Measurements from ENCODE around the gene TMEM219.
A peak's percentile ranks its signal among the peaks of the same experiment; 100 is the strongest.
"Not testable (repeated sequence)": the region's sequence is repeated elsewhere in the genome, so short reads cannot be mapped to it uniquely, and the experiment has no call there.

Gene TMEM219

DNA sequence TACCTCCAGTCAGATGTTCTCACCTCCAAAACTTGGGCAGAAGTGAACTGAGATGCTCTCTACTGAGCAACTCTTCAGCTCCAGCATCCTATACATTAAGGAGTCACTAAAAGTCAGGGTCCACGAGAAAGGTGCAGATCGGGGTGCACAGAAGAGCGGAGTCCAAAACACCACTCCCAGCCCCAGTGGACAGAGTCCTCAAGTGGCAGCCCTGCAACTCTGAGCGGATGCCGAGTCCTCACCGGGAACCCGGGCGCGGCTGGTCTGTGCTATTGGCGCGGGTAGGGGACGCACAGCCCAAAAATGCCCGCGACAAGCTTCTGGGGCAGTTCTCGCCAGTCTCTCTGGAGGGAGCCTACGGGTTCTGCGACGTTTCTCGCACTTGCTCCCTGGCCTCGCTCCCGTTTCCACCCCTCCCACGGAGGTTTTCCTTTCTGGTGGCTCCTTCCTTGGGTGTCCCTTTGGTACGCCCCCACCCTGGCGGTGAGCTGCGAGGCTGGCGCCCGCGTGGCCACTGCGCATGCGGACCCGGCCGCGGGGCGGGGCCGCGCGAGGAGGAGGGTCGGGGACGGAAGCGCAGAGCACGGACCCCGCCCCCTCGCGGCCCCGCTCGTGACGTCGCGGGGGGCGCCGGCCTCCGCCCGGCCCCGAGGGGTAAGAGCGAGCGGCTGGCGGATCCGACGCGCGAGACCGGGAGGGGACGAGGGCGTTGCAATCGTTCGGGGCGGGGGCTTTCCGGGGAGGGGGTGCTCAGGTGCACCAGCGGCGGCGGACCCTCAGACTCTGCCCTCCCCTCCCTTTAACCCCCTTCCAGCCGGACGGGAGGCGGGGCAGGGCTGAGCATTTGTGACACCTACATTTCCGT lies at the start of gene TMEM219:
TSS of gene TMEM219 (plus strand) at position 601 of the 865 bp plus-strand sequence. CDS start 1,065 bp downstream, outside the sequence.
- DNase-seq (ENCODE audit: low read depth): peak; percentile 73

- DNase-seq (ENCODE audit: low read depth): no peak
These were observed 49.8 kb upstream of the TMEM219 start for GRCh38 chr16:29912087-29912486.

- no peak for DNase-seq (ENCODE audit: low read depth)
These were observed 48.4 kb upstream of the TMEM219 start for GRCh38 chr16:29913514-29913913.

- no peak for DNase-seq (ENCODE audit: low read depth)
These were observed 46.2 kb upstream of the TMEM219 start for GRCh38 chr16:29915590-29916247.

- DNase-seq (ENCODE audit: low read depth): no peak
These were observed 44.9 kb upstream of the TMEM219 start for GRCh38 chr16:29916979-29917378.

- no peak for DNase-seq (ENCODE audit: low read depth)
These were observed 41.4 kb upstream of the TMEM219 start for GRCh38 chr16:29920288-29921033.

DNA sequence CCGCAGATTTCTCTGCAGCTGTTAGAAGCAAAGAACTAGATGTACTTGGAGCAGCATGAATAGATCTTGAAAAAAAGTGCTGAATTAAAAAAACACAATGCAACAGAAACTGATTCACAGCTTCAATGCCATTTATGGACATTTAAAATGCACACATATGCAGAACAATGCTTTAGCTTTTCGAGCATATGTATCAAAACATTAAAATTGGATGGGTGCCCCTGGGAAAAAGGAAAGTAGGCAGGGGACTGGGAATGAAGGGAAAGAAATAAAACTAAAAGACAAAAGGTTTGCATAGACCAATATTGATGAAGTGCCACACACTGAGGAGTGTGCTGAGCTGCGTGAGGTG lies 40.9 kb upstream of the TMEM219 start:
- no peak for DNase-seq (ENCODE audit: low read depth)

GRCh38 chr16:29922326-29922725 lies 39.6 kb upstream of the TMEM219 start:
- DNase-seq (ENCODE audit: low read depth): no peak

DNA sequence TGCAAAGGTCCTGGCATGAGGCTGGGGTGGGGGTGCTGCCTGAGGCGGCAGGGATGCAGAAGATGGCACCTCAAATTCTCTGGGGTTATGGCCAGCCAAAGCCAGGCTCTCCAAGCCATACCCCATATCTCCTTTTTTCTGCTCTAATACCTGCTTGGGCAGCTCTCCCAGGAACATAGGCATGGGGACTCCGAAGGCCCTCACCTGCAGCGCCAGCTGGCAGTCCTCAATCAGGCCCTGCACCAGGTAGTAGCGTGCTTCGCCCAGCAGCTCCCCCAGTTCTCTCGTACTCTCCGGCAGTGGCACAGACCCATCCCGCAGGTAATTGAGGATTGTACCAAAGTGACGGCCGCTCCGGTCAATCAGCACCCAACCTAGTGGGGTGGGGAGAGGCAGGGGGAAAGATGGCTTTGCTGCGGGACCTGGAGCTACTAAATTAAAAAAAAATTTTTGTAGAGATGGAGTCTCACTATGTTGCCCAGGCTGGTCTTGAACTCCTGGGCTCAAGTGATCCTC lies 38.8 kb upstream of the TMEM219 start:
- DNase-seq (ENCODE audit: low read depth): no peak

DNA sequence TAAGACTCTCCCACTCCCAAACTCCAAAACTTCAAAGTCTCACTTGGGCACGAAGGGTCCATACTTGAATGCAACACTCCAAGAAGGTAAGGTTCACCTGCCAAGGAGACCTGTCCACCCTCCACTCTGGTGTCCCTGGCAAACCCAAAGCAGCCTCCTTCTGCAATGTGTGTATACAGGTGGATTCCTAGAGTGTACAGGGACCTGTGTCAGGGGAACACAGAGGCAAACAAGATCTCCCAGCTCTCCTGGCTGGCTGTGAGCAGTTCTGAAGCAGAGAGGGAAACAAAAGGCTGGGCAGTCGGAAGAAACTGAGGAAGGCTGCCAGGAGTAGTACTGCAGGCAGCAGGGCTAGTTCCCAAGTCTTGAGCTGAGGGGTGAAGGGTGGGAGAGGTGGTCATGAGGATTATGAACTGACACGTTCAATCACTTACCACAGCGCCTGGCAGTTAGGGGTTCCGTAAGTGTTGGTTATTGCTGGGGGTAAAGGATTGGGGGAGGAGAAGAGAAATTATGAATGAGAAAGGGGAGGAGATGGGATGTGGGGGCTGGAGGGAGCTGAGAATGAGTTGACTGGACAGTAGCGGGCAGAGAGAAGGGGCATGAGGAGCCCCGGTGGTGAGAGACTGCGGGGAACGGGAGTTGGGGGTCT lies 36.6 kb upstream of the TMEM219 start:
- no peak for DNase-seq (ENCODE audit: low read depth)

DNA sequence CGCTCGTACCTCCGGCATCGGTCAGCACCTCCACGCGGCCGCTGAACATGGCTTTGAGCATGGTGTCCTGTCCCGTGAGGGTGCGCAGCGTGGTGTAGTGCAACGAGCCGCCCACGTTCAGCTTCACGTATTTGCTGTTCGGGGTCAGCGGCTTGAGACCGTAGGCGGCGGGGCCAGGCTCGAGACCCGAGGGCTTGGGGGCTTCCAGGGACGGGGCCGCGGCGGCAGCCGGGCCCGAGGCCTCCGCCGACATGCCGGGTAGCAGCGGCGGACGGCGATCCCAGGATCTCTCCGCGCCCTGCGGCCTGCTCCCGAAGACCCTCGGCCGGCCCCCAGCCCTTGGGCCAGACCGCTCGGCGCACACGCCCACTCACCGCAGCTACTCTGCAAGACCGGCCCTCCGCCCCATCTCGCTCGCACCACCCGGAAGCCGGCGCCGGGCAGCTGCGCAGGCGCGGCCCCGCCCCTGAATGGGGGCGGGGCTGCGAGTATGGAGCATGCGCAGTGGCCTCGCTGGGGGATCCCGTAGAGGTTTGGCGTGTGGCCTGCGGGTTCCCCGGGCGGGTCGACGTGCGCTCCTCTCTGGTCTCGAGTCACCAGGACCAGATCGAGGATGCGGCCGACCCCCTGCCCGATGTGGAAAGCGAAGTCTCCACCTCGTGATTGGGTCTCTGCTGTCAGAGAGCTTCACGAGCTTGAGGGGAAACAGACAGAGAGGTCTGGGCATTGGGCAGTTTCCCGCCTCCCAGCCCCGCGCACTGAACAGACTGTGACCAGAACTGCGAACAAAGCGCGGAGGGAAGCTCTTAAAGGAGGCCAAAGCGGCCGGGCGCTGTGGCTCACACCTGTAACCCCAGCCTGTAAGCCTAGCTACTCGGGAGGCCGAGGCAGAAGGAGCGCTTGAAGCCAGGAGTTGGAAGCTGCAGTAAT lies 35.8 kb upstream of the TMEM219 start, which contains the start of gene KCTD13:
TSS of gene KCTD13 (minus strand) at position 446 of the 930 bp plus-strand sequence. CDS start at position 253, 193 bp downstream.
- DNase-seq (ENCODE audit: low read depth): peak; percentile 63

DNA sequence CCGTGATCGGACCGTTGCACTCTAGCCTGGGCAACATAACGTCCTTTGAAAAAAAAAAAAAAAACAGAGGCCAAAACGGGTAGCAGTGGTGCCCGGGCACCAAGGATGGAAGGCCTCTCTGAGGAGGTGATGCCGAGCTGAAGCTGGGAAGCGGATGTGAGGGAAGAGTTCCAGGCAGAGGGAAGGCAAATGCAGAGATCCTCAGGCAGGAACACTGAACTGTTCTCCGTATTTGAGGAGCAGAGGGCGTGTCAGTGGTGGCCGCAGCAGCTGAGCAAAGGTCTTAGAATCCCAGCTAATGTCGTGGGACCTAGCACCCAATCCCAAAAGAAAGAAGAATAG lies 35.2 kb upstream of the TMEM219 start:
- no peak for DNase-seq (ENCODE audit: low read depth)

DNA sequence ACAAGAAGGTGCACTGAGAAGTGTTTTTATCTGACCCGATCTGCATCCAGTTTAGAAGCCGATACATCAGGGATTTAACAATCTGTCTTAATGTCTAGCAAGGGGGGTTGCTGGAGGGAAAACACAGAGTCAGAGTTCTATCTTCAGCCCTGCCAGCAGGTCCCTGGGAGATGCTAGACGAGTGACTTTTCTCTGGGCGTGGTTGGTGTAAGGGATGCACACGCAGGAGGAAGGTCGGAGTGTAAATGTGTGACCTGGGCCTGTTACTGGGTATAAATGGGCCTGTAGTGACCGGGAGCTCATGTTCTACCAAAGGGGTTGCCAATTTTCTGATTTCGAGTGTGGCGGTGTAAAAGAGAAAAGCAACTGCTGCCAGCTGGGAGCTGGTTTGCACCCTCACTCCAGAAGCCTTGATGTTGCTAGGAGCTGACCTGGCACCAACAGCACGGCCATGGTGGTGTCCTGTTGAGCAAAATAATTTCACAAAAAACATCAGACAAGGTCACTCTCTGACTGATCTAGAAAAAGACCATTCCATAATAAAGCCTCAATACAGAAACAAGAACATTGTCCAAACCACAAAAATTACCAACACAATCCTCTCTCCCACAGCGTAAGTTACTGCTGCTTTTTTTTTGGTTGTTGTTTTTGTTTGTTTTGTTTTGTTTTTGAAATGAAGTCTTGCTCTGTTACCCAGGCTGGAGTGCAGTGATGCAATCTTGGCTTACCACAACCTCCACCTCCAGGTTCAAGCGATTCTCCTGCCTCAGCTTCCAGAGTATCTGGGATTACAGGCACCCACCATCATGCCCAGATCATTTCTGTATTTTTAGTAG lies 34.6 kb upstream of the TMEM219 start:
- DNase-seq (ENCODE audit: low read depth): no peak

DNA sequence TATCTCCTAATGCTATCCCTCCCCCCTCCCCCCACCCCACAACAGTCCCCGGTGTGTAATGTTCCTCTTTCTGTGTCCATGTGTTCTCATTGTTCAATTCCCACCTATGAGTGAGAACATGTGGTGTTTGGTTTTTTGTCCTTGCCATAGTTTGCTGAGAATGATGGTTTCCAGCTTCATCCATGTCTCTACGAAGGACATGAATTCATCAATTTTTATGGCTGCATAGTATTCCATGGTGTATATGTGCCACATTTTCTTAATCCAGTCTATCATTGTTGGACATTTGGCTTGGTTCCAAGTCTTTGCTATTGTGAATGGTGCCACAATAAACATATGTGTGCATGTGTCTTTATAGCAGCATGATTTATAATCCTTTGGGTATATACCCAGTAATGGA lies 30.1 kb upstream of the TMEM219 start:
- not testable (repeated sequence) for DNase-seq (ENCODE audit: low read depth)

- DNase-seq (ENCODE audit: low read depth): no peak
These were observed 21.2 kb upstream of the TMEM219 start for GRCh38 chr16:29940656-29941055.

DNA sequence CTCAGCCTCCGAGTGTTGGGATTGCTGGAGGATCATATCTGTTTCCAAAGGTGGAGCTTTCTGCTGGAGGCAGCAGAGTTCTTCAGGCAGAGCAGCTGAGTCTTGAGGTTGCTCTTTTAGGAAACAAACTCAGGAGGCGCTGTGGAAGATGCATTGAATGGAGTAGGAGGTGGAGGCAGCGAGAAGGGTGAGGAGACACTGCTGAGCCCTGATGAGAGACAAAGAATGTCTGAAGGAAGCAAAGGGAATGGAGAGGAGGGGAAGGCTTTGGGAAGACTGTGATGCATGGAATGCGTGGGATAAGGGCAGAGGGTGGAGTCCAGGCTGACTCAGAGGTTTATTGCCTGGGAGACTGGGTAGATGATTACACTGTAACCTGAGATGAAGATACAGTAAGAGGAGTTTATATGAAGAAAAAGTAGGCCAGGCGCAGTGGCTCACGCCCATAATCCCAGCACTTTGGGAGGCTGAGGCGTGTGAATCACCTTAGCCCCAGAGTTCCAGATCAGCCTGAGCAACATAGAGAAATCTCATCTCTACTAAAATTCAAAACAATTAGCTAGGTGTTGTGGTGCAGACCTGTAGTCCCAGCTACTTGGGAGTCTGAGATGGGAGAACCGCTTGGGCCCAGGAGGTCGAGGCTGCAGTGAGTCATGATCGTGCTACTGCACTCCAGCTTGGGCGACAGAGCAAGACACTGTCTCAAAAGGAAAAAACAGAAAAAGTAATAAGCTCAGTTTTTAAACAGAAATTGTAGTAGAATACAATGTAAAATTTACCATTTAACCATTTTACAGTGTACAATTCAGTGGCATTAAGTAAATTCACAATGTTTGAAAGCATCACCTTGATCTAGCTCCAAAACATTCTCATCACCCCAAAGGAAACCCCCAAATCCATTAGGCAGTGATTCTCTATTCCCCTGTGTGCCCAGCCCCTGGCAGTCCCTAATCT lies 17.8 kb upstream of the TMEM219 start:
- peak; percentile 94 for DNase-seq (ENCODE audit: low read depth)

- DNase-seq (ENCODE audit: low read depth): no peak
These were observed 14.0 kb upstream of the TMEM219 start for GRCh38 chr16:29947897-29948296.

GRCh38 chr16:29950806-29951461 lies 10.9 kb upstream of the TMEM219 start:
- DNase-seq (ENCODE audit: low read depth): no peak
